NCI-H748 (cell line): ENCODE data around the gene ST6GALNAC4.
A peak's percentile ranks its signal among the peaks of the same experiment; 100 is the strongest.

ENCODE experiments used
- DNase-seq: peaks from one replicate; lab custom pipeline; 2025; ENCODE audit not compliant: unreplicated experiment; lab: John Stamatoyannopoulos, UW

The ST6GALNAC4 gene

GRCh38 chr9:127916720-127917581, at the start of gene ST6GALNAC4:
Gene ST6GALNAC4, minus strand, starts transcription at chr9:127917041. Its CDS starts 622 bp downstream, at chr9:127916419.
- peak; percentile 89 for DNase-seq

- no peak for DNase-seq
These were observed 49.1 kb upstream of the ST6GALNAC4 start for GRCh38 chr9:127965953-127966352.

- DNase-seq, result no peak
These were observed 46.7 kb upstream of the ST6GALNAC4 start for GRCh38 chr9:127963359-127964064.

GRCh38 chr9:127963041-127963358, 46.2 kb upstream of the ST6GALNAC4 start:
- no peak for DNase-seq

- DNase-seq, result no peak
These were observed 45.4 kb upstream of the ST6GALNAC4 start for GRCh38 chr9:127962278-127962677.

GRCh38 chr9:127961613-127962155, 44.8 kb upstream of the ST6GALNAC4 start:
- DNase-seq, result no peak

GRCh38 chr9:127961155-127961490, 44.3 kb upstream of the ST6GALNAC4 start:
- DNase-seq, result no peak

GRCh38 chr9:127960410-127961154, 43.7 kb upstream of the ST6GALNAC4 start:
- DNase-seq, result no peak

GRCh38 chr9:127959841-127960409, 43.1 kb upstream of the ST6GALNAC4 start:
- no peak for DNase-seq

GRCh38 chr9:127959398-127959797, 42.6 kb upstream of the ST6GALNAC4 start:
- DNase-seq, result no peak

GRCh38 chr9:127958728-127959127, 41.9 kb upstream of the ST6GALNAC4 start:
- no peak for DNase-seq

- peak; percentile 96 for DNase-seq
These were observed 38.6 kb upstream of the ST6GALNAC4 start for GRCh38 chr9:127955294-127956015.

- DNase-seq, result no peak
These were observed 38.0 kb upstream of the ST6GALNAC4 start for GRCh38 chr9:127954831-127955293.

GRCh38 chr9:127953768-127954505, 37.1 kb upstream of the ST6GALNAC4 start:
- DNase-seq, result no peak

GRCh38 chr9:127953154-127953553, 36.3 kb upstream of the ST6GALNAC4 start:
- DNase-seq, result no peak

GRCh38 chr9:127950513-127951289, 33.9 kb upstream of the ST6GALNAC4 start:
- no peak for DNase-seq

- DNase-seq, result no peak
These were observed 33.1 kb upstream of the ST6GALNAC4 start for GRCh38 chr9:127949827-127950512.
